ENCODE results near the gene RBM19. TPM values are rescaled to one million over a fixed set of nuclear protein-coding genes. Genes with fewer than 3 reads are reported as not detected.

RBM19 gene
- total and polyA plus RNA-seq, 11 donors, result 12.7 to 27.1 (median 17.4) TPM

DNA sequence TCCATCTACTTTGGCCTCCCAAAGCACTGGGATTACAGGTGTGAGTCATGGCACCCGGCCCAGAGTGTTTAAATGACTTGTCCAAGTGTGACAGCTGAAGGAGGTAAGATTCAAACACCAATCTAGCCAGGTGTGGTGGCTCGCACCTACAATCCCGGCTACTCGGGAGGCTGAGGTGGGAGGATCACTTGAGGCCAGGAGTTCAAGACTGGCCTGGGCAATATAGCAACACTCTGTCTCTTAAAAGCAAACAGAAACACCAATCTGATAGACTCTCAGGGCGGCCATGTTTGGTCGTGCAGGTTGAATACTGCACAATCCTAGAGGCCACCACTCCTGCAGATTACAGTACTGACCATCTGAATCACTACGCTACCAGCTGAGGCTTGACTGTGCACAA is 68.7 kb downstream of the RBM19 start:
- TF ChIP-seq, protein P1, sequence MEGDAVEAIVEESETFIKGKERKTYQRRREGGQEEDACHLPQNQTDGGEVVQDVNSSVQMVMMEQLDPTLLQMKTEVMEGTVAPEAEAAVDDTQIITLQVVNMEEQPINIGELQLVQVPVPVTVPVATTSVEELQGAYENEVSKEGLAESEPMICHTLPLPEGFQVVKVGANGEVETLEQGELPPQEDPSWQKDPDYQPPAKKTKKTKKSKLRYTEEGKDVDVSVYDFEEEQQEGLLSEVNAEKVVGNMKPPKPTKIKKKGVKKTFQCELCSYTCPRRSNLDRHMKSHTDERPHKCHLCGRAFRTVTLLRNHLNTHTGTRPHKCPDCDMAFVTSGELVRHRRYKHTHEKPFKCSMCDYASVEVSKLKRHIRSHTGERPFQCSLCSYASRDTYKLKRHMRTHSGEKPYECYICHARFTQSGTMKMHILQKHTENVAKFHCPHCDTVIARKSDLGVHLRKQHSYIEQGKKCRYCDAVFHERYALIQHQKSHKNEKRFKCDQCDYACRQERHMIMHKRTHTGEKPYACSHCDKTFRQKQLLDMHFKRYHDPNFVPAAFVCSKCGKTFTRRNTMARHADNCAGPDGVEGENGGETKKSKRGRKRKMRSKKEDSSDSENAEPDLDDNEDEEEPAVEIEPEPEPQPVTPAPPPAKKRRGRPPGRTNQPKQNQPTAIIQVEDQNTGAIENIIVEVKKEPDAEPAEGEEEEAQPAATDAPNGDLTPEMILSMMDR (IDR thresholded peaks at IDR 0.05), result no peak
- no peak for TF ChIP-seq POLR2A (IDR thresholded peaks at IDR 0.05)
- intact Hi-C loops (cut with DNase I), result no loop called here
- Histone ChIP-seq H3K27ac (no peak overlapping the region), H3K9me3 (no peaks in the 10 kb centered on the region), H3K36me3 (peaks cover 0 to 16% (median 0%) of the 10 kb centered on the region in 9 donors), H3K27me3 (no peaks in the 10 kb centered on the region), H3K4me1 (peaks cover 0 to 9% (median 0%) of the 10 kb centered on the region in 12 donors), H3K4me3 (no peak overlapping the region)
- DNase-seq (no peak), ATAC-seq (no peak)
- 96 to 100% (median 97%) methylated on average over 7 of the region's 7 CpGs for WGBS, 4 donors

DNA sequence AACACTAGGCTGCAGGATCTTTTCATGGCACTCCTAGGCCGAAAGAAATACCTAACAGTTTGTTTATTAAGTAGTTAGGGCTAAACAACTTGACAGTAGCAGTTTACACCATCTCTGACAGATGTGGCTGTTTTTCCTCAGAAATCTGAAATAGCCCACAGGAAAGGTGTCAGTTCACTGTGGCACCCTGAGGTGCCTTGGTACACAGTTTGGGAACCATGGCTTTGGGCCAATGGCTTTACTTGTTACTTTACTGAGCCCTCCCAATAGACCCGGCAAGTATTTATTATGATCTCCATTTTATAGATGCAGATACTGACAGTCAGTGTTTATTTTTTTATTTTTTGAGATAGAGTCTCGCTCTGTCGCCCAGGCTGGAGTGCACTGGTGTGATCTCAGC is 69.3 kb downstream of the RBM19 start:
- peaks cover 0 to 9% (median 0%) of the 10 kb centered on the region in 12 donors for H3K4me1 ChIP-seq
- ATAC-seq (no peak), DNase-seq (no peak)
- TF ChIP-seq, protein P1 (IDR thresholded peaks at IDR 0.05), result no peak
- no peak for TF ChIP-seq POLR2A (IDR thresholded peaks at IDR 0.05)
- intact Hi-C loops (cut with DNase I), result no loop called here
- no peak overlapping the region for H3K27ac ChIP-seq
- no peaks in the 10 kb centered on the region for H3K27me3 ChIP-seq
- H3K36me3 ChIP-seq, result peaks cover 0 to 16% (median 0%) of the 10 kb centered on the region in 9 donors
- no peak overlapping the region for H3K4me3 ChIP-seq
- H3K9me3 ChIP-seq, result no peaks in the 10 kb centered on the region
- 97 to 99% (median 98%) methylated on average over 4 of the region's 4 CpGs for WGBS, 4 donors

DNA sequence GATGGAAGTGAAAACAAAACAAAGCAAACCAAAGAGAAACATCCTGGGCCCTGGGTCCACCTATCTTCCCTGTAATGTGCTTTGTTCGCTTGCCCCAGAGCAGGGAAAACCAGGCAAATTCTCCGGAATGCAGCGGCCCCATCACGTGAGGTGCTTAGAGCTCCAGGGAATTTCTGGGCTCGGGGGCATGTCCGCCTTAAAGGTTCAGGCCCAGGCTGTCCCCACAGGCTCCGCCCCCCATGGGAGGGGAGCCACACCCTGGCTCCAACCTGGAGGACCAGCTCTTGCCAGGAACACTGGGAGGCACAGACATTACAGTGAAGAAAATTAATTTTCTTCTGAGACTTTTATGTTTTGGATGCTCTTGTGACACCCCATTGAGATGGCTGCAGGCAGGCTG is 69.9 kb downstream of the RBM19 start:
- no peaks in the 10 kb centered on the region for H3K27me3 ChIP-seq
- H3K36me3 ChIP-seq, result peaks cover 0 to 20% (median 0%) of the 10 kb centered on the region in 9 donors
- no peaks in the 10 kb centered on the region for H3K9me3 ChIP-seq
- DNase-seq (no peak), ATAC-seq (no peak)
- H3K27ac ChIP-seq, result no peak overlapping the region
- no peak for TF ChIP-seq POLR2A (IDR thresholded peaks at IDR 0.05)
- TF ChIP-seq, protein P1 (IDR thresholded peaks at IDR 0.05), result no peak
- 93 to 100% (median 94%) methylated on average over 1 to 7 of the region's 7 CpGs for WGBS, 4 donors
- H3K4me1 ChIP-seq, result peaks cover 0 to 9% (median 0%) of the 10 kb centered on the region in 12 donors
- H3K4me3 ChIP-seq, result no peak overlapping the region
- intact Hi-C loops (cut with DNase I), result no loop called here

DNA sequence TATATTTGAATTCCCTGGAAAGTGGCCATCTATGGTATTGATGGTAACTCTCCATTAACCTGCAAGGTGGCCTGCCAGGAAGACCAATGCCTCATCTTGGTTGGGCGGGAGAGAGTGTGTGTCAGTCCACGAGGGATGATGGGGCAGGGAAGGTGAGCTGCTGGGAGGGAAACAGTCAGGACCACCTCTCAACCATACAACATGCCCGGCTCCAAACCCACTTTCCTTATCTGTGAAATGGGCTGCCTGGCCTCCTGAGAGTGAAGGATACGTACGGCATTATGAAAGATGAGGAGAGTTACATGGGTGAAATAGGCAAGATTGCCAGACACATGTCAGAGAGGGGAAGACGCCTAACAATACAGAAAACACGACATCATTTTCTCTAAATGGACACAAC is 70.9 kb downstream of the RBM19 start:
- WGBS, 4 donors, result 94 to 99% (median 97%) methylated on average over 7 of the region's 7 CpGs
- TF ChIP-seq, protein P1 (IDR thresholded peaks at IDR 0.05), result no peak
- TF ChIP-seq POLR2A (IDR thresholded peaks at IDR 0.05), result no peak
- intact Hi-C loops (cut with DNase I), result no loop called here

More for the DNA sequence above, 70.9 kb downstream of the RBM19 start:
- Histone ChIP-seq H3K27me3 (no peaks in the 10 kb centered on the region), H3K4me3 (no peak overlapping the region), H3K9me3 (no peaks in the 10 kb centered on the region), H3K36me3 (peaks cover 0 to 20% (median 0%) of the 10 kb centered on the region in 9 donors), H3K27ac (no peak overlapping the region), H3K4me1 (no peaks in the 10 kb centered on the region)
- ATAC-seq (no peak), DNase-seq (no peak)

All from heart left ventricle (tissue), 16 donors.